Lower lobe of right lung (tissue), 2 donors: ENCODE data around the gene SLC8A1. TPM values are rescaled to one million over a fixed set of nuclear protein-coding genes. Genes with fewer than 3 reads are reported as not detected.

Source experiments
- ATAC-seq, 2 donors: fragments of 200-7000 bp; cut with Tn5 transposase; one replicate each; pipeline ENCODE4 v1.9.1; 2020 to 2022; ENCODE audit warnings: mild to moderate bottlenecking in 2 of 2, moderate library complexity in 2 of 2
- DNase-seq: peaks from one replicate; pipeline ENCODE4 v3.0.0-alpha.2; 2020
- H3K27ac ChIP-seq: fragments of 200-600 bp; one replicate; pipeline ENCODE4 v1.8.0; 2022
- H3K27me3 ChIP-seq: fragments of 200-600 bp; one replicate; pipeline ENCODE4 v1.8.0; 2022; ENCODE audit warnings: low read depth
- H3K36me3 ChIP-seq: fragments of 200-600 bp; one replicate; pipeline ENCODE4 v1.8.0; 2022; ENCODE audit warnings: mild to moderate bottlenecking
- H3K4me1 ChIP-seq: fragments of 200-600 bp; one replicate; pipeline ENCODE4 v1.8.0; 2022
- H3K4me3 ChIP-seq: fragments of 200-600 bp; one replicate; pipeline ENCODE4 v1.8.0; 2022; ENCODE audit warnings: mild to moderate bottlenecking
- H3K9me3 ChIP-seq: fragments of 200-600 bp; one replicate; pipeline ENCODE4 v1.8.0; 2022
- CTCF ChIP-seq: fragments of 200-600 bp; IDR thresholded peaks from one replicate; pipeline ENCODE4 v1.8.0; 2022; ENCODE audit warnings: antibody characterized with exemption, mild to moderate bottlenecking
- intact Hi-C: fragments of 100-400 bp; cut with DNase I; formaldehyde crosslinking; loops from one replicate; pipeline ENCODE4 v1.11.0; 2022
- total RNA-seq: library from RNA; stranded (reverse); fragmentation: NEBNext Ultra II Directional; extraction: Animal tissue kit (Norgen Biotek cat#: 25700); gene quantifications from one replicate; pipeline ENCODE4 v1.2.1, GENCODE V29; 2021
- donor health status: DM: no; HTN: yes; CAD: no; lungs with severe emphysema.

Gene SLC8A1
- total RNA-seq, 1 donor from 2014 or later, result 58.5 TPM

DNA sequence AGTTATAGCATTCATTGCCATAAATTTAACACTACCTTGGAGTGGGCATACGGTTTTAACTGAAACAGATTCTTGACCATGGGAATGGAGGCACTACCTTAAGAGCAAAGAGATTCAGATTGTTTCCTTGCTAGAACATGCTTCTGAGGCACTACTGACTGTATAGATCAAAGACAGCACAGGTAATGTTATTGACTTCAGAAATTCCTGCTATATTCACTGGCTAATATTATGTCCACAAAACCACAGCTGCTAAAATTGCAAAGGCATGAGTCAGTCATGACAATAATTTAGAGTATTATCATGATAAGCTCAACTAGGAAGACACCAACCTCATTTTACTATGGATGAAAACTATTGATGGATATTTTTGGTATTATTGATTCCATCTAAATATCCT lies 39.4 kb downstream of the SLC8A1 start:
- intact Hi-C loops, result no loop called here
- no peak for DNase-seq
- Histone ChIP-seq H3K27ac (no peak overlapping the region), H3K4me1 (no peaks in the 10 kb centered on the region), H3K36me3 (no peaks in the 10 kb centered on the region), H3K9me3 (no peaks in the 10 kb centered on the region), H3K4me3 (no peak overlapping the region), H3K27me3 (no peaks in the 10 kb centered on the region)
- ATAC-seq, result no peak
- no peak for TF ChIP-seq CTCF

DNA sequence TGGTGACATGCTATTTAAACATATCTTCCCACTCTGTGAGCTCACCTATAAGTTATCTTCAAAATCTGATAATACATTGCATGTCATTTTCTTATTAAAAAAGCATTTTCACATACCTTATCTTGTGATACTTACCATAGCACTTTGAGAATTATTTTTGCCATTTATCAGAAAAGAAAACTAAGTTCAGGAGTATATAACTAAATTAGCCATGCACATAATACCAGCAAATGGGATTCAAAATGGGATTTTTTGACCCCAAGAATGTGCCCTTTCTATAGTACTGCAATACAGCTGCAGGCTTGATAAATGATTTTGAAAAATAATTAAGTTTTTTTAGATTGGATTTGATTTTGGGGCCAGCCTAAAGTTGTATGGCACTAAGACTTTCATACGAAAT lies 41.2 kb downstream of the SLC8A1 start:
- no peak for TF ChIP-seq CTCF
- intact Hi-C loops, result no loop called here
- H3K9me3 ChIP-seq, result no peaks in the 10 kb centered on the region
- no peak overlapping the region for H3K4me3 ChIP-seq
- no peak overlapping the region for H3K27ac ChIP-seq
- no peak for DNase-seq
- no peaks in the 10 kb centered on the region for H3K36me3 ChIP-seq
- no peak for ATAC-seq
- no peaks in the 10 kb centered on the region for H3K4me1 ChIP-seq
- no peaks in the 10 kb centered on the region for H3K27me3 ChIP-seq

- H3K9me3 ChIP-seq, result no peaks in the 10 kb centered on the region
- ATAC-seq (no peak), DNase-seq (no peak)
- H3K4me3 ChIP-seq, result no peak overlapping the region
- intact Hi-C loops, result no loop called here
- H3K27ac ChIP-seq, result no peak overlapping the region
- no peaks in the 10 kb centered on the region for H3K36me3 ChIP-seq
- no peaks in the 10 kb centered on the region for H3K27me3 ChIP-seq
- TF ChIP-seq CTCF, result no peak
- no peaks in the 10 kb centered on the region for H3K4me1 ChIP-seq
These were observed 42.2 kb downstream of the SLC8A1 start for GRCh38 chr2:40409734-40410133.

GRCh38 chr2:40406485-40407289 lies 45.2 kb downstream of the SLC8A1 start:
- intact Hi-C loops, result no loop called here
- TF ChIP-seq CTCF, result no peak
- no peaks in the 10 kb centered on the region for H3K4me1 ChIP-seq
- DNase-seq (no peak), ATAC-seq (no peak)
- H3K36me3 ChIP-seq, result no peaks in the 10 kb centered on the region
- no peaks in the 10 kb centered on the region for H3K27me3 ChIP-seq
- H3K27ac ChIP-seq, result no peak overlapping the region
- H3K9me3 ChIP-seq, result no peaks in the 10 kb centered on the region
- H3K4me3 ChIP-seq, result no peak overlapping the region

- DNase-seq (no peak), ATAC-seq (no peak)
- no peak overlapping the region for H3K4me3 ChIP-seq
- intact Hi-C loops, result no loop called here
- H3K27me3 ChIP-seq, result no peaks in the 10 kb centered on the region
- TF ChIP-seq CTCF, result no peak
- H3K4me1 ChIP-seq, result no peaks in the 10 kb centered on the region
- no peaks in the 10 kb centered on the region for H3K36me3 ChIP-seq
- no peaks in the 10 kb centered on the region for H3K9me3 ChIP-seq
- no peak overlapping the region for H3K27ac ChIP-seq
These were observed 46.4 kb downstream of the SLC8A1 start for GRCh38 chr2:40405465-40405864.
